COLO668 (cell line): Measurements from ENCODE around the gene ZNF789.
A peak's percentile ranks its signal among the peaks of the same experiment; 100 is the strongest.
"Not testable (repeated sequence)": the region's sequence is repeated elsewhere in the genome, so short reads cannot be mapped to it uniquely, and the experiment has no call there.

Source experiments
- DNase-seq: peaks from one replicate; lab custom pipeline; 2025; ENCODE audit not compliant: unreplicated experiment; lab: John Stamatoyannopoulos, UW

ZNF789 gene

DNA sequence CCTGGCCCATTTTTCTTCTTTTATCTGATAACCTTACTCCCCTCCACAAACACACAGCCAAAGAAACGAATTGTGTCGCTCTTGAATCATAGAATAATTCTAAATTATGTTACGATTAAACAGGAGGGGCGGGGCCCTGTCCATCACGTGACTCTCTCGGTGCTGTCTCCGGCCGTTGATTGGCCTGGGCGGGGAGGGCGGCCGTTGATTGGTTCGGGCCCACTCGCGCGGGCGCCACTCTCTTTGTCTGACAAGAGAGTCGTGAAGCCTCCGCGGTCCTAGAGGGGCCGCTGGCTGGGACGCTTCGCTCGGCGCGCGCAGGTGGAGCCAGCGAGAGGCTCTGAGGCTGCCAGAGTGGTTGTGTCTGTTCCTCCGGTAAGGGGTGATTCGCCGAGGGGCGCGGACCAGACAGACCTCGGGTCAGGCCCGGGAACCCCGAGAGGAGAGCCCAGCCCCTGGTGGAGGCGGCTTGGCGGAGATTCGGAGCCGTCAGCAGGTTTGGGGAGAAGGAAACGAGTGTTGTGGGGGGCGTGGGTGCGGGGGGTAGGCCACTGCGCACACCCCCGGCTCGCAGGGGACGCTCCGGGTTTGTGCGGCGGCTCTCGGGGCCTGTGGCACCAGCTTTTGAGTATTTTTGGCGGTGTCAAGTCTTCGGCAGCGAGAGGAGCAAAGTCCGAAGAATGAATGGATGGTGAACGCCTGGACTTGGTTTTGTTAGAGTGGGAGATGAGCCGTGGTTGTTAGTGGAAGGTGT lies at the start of gene ZNF789:
ZNF789 (plus strand) TSS at position 330 of the 754 bp plus-strand sequence. CDS start 3,567 bp downstream, outside the sequence.
- peak; percentile 98 for DNase-seq

DNA sequence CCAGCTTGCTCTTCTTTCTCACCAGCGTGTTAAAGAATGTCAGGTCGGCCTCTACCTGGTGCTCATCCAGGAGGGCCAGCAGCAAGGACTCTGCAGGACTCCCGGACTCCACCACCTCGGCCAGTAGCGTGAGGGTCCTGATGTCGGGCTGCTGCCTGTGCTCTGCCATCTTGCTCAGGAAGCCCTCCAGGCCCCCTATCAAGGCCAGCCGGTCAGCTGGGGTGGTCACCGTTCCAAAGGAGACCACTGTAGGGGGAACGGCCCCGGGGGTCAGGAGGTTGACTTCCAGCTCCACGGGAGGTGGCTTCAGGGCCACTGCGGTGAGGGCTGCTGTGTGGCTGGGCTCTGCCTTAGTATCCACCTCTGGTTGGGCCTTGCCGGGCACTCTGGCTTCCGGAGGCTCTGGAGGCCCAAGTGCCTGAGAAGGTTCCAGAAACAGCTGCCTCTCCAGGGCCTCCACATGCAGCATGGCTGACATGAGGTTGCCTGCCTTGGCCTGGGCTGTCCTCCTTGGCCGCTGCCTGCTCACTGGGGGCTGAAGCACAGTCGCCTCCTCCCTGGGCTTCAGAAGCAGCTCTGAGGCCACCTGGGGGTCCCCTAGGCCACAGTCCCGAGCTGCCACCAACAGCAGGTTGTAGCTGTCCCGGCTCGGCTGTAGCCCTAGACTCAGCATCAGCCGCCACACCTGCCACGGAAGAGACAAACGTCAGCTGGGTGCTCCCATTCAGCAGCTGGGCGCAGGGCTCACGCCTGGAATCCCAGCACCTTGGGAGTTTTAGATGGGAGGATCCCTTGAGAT lies 47.6 kb upstream of the ZNF789 start:
- no peak for DNase-seq

DNA sequence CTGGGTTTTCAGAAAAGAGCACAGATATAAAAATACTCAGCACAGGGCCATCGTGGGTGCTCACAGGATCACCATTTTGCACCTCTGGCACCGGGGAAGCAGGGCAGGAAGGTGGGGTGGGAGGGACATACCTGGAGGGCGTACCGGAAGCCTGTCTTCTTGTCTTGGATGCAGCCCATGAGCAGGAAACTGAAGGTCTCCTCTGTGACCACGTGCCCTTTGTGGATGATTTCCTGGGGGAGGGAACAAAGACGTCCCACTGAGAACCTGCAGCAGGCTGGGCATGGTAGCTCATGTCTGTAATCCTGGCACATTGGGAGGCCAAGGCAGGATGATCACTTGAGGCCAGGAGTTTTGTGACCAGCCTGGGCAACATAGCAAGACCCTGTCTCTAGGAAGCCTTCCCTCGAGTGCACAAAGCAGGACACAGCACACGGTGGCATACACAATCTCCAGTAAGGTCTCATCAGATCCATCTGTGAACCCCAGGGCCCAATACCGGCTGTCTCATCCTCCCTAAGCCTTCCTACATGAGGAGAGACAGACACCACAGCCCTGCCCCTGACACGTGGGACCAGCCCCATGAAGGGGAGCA lies 43.6 kb upstream of the ZNF789 start:
- no peak for DNase-seq

DNA sequence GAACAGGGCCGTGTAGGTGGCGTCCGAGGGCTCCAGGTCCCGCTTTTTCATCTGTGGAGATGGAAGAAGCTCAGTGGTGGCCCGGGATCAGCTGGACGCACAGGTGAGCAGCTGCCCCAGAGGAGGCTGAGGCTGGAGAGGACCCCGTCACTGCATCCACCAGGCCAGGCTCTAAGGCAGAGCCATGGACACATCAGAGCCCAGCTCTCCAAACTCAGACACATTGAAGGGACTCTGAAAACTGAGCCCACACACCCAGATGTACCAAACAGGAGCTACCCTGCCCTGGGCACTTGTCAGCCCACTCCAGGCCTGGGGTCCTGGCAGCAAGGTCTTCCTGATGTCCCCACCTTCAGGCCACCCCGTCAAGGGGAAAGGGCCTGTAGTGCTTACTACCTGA lies 42.9 kb upstream of the ZNF789 start:
- no peak for DNase-seq

DNA sequence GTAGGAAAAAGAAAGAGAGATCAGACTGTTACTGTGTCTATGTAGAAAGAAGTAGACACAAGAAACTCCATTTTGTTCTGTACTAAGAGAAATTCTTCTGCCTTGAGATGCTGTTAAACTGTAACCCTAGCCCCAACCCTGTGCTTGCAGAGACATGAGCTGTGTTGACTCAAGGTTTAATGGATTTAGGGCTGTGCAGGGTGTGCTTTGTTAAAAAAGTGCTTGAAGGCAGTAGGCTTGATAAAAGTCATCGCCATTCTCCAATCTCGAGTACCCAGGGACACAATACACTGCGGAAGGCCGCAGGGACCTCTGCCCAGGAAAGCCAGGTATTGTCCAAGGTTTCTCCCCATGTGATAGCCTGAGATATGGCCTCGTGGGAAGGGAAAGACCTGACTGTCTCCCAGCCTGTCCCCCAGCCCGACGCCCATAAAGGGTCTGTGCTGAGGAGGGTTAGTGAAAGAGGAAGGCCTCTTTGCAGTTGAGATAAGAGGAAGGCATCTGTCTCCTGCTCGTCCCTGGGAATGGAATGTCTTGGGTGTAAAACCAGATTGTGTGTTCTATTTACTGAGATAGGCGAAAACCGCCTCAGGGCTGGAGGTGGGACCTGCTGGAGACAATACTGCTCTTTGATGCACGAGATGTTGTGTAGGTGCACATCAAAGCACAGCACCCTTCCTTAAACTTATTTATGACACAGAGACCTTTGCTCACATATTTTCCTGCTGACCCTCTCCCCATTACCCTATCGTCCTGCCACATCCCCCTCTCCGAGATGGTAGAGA lies 40.7 kb upstream of the ZNF789 start:
- not testable (repeated sequence) for DNase-seq

DNA sequence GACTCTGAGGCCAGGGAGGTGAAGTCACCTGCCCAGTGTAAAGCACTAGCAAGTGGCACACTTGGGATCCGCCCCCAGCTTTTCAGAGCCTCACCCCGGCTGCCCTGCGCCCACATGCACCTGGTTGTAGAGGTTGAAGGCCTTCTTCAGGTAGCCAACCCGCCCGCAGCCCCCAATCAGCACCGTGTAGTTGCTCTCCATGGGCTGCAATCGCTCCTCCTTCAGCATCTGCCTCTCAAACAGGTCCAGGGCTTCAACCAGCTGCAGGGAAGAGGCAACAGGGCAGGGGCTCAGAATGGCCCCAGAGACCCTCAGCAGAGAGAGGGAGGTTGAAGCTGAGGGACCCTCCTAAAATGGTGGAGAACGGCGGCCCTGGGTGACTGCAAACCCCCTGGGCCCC lies 39.5 kb upstream of the ZNF789 start:
- DNase-seq: no peak

DNA sequence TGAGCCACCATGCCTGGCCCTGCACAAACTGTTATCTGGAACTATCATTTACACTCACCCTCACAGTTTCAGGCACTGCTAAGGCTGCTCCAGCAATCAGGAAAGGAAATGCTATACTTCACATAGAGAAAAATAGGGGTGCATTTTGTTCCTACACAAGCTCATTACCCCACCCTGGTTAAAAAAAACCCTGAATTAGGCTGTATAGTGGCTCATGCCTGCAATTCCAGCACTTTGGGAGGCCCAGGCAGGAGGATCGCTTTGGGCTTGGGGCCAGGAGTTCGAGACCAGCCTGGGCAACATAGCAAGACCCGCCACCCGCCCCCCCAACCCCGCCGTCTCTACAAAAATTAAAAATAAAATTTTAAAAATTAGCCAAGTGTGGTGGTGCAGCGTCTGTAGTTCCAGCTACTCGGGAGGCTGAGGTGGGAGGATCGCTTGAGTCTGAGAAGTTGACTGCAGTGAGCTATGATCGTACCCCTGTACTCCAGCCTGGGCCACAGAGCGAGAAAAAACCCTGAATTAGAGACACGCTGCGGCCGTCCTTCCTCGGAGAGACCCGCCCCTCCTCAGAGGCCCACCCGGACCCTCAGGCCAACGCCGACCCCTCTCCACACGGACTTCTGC lies 34.6 kb upstream of the ZNF789 start:
- DNase-seq: no peak

DNA sequence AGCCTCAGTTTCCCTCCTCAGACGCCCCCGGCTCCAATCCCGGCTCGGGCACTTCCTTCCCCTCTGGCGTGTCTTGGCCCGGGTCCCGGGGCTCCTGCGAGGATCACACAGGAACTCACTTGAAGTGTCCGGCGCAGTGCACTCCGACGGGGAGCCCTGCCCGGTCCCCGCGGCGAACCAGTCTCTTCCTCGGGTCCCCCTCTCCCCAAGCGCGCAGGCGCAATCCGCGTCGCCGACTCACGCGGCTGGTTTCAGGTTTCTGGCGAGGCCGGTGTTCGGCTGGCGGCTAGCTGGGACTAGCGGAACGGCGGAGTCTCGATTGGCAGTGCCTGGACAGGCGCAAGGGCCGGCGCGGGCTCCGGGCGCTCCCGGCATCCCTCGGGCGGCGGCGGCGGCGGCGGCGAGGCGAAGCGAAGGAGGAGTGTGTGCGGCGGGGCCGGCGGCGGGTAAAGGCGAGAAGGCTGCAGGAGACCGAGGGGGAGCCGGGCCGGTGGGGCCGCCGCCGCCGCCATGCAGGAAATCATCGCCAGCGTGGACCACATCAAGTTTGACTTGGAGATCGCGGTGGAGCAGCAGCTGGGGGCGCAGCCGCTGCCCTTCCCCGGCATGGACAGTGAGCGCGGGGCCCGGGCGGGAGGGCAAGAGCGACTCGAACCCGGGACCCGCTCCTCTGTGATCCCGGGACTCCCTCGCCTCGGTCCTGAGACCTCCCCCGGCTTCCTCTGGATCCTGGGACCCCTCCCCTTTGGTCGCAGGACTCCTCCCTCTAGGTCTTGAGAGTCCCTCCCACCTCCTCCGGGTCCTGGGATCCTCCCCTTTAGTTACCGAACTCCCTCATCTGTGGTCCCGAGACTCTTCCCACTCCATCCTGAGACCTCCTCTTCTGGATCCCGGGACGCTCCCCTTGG lies 33.9 kb upstream of the ZNF789 start, which contains the start of the genes CPSF4 and PTCD1:
CPSF4 (plus strand) TSS at position 371 of the 908 bp plus-strand sequence; CDS start at position 511, 140 bp downstream.
PTCD1 (minus strand) TSS at position 226 of the 908 bp plus-strand sequence. CDS start 3,556 bp downstream, outside the sequence.
- peak; percentile 96 for DNase-seq

DNA sequence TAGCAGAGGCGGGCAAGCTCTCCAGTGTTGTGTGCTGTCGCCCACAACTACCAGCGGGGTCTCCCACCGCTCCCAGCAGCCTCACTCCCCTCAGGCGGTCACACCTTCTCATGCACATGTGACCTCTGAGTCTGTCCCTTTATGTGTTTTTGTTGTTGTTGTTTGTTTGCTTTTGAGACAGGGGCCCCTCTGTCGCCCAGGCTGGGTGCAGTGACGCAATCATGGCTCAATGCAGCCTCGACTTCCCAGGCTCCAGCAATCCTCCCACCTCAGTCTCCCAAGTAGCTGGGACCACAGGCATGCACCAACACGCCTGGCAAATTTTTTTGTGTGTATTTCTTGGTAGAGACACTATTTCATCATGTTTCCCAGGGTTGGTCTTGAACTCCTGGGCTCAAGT lies 32.5 kb upstream of the ZNF789 start:
- DNase-seq: no peak

DNA sequence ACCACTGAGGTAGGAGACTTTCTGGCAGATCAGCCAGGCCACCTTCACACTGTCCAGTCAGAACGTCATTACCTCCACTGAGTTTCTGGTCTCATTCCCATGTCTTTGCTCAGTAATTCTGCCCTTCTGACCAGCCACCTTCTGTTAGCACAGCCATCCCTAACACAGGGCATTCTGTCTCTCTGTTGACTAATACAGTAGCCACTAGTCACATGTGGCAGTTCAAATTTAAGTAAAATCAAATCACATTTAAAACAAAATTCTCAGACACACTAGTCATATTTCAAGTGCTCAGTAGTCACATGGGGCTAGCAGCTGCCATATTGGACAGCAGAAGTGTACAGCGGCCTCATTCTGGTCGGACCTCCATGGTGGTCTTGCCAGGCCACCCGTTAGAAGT lies 26.6 kb upstream of the ZNF789 start:
- no peak for DNase-seq

DNA sequence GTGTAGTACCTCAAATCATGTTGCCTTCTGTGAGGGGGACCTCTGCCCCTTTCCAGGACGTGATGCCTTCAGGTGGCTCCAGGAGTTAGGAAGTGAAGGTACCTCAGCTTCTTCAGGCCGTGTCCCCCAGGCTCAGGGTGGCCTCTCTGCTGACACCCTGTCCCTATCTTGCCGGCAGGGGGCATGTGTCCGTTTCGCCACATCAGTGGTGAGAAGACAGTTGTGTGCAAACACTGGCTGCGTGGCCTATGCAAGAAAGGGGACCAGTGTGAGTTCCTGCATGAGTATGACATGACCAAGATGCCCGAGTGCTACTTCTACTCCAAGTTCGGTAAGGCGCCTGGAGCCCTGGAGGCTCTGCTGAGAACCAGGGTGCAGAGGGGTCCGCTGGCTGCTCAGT lies 24.7 kb upstream of the ZNF789 start:
- DNase-seq: peak; percentile 24

DNA sequence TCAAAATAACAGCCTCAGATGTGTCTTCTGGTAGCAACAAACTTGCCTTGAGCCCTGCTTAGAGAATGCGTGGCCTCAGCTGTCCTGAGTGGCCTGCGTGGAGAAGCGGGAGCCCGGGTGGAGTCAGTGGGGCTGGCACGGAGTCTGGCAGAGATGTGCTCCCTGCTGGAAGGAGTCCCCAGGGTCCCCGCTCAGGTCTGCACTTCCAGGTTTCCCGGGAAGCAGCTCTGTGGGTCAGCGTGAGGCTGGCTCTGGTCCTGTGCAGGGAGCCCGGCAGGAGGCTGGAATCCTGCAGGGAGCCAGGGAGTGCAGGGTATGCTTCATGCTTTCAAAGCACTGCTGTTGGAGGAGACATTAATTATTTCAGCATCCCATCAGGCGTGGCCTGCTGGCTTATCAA lies 23.8 kb upstream of the ZNF789 start:
- no peak for DNase-seq

DNA sequence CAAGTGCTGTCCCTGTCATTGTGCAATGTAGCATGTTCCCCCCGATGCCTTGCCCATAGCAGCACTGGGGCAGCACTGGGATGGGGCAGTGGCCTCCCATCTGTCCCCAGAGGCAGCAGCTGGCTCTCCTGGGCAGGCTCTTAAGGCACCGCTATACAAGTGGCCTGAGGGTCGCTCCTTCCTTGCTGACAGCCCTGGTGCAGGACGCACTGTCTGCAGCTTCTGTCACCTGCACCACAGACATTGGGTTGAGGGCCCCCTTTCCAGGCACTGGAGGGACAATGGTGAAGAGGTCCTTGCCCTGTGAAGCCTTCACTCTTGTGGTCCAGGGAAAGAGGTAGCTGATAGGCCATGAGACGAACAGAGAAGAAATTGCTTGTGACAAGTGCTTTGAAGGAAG lies 23.4 kb upstream of the ZNF789 start:
- no peak for DNase-seq

DNA sequence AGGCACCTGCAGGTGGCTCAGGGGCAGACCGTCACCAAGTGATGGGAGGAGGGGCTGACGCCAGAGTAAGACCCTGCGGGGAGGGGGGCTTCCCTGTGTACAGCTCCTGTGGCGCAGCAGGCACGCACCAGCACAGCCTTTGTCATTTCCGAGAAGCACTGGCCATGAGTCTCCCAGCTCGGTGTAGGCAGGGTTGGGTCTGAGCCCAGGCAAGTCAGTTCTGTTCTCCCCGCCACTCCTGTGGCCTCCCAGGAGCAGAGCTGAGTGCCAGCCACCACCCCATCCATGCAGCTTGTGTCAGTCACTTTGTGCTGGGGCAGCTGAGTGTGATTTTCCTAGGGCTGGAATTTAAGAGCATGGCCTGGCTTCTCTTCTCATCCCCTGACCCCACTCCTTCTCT lies 20.8 kb upstream of the ZNF789 start:
- DNase-seq: no peak

DNA sequence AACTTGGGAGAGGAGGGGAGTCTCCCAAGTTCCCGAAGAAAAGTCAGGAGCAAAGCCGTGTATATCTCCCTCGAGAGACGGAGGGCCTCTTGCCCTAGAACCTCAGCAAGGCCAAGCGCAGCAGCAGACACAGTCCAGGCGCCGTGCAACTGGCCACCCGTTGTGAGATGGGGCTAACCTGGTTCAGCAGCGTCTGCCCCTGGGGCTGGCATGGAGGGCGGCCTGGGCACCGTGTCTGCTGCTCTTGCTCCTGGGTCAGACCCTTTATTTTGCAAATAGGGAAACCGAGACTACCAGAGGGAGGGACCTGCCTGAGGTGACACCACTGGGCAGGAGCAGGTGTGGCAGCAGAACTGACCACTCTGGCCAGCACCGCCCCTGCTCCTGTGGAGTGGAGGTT lies 20.1 kb upstream of the ZNF789 start:
- DNase-seq: no peak

DNA sequence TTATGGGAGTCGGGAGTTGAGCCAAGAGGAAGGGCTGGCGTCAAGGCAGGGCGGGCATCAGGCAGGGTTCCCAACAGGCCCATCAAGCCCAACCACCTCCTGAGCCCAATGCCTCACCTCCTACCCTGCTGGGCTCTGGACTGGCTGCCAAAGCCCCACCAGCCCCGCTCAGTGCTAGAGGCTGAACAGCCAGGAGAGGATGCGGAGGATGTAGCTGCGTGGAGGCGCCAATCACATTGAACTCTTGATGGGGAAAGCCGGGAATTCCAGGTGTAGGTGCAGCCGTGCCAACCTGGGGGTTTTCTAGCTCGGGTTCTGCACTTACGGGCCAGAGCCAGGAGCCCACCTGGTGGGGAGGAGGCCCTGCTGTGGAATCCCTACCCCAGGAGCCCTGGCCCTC lies 19.6 kb upstream of the ZNF789 start:
- no peak for DNase-seq

DNA sequence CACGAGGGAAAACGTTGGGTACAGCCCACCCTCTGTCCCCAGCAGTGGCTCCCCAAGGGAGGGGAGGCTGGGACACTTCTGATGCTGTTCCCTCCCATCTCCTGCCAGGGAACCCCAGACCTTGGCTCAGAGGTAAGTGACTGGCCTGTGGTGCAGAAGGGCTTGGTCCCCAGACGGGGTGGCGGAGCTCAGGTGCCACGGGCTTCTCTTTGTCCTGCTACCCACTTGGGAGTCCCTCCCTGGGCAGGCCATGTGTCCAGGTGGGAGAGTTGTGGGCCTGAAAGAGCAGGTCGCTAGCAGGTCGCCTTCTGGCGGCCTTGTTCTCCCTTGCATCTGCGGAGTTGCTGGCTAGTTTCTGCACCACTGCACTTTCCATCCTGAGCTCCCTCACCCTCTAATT lies 16.8 kb upstream of the ZNF789 start:
- no peak for DNase-seq

DNA sequence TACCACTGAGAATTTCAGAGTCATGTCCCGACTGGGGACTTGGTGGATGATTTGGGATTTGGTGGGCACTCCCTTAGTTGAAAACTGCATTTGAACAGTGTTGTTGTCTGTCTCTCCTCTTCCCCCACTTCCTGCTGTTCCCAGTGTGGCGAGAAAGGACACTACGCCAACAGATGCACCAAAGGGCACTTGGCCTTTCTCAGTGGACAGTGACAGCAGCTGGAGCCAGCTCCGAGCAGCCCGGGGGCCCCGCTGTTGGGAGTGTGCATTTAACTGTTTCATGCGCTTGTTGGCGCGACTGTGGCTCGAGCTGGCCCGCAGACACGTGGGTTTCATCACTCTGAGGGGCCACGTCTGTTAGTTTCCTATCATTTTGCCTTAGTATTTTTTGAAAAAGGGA lies 16.4 kb upstream of the ZNF789 start:
- no peak for DNase-seq

DNA sequence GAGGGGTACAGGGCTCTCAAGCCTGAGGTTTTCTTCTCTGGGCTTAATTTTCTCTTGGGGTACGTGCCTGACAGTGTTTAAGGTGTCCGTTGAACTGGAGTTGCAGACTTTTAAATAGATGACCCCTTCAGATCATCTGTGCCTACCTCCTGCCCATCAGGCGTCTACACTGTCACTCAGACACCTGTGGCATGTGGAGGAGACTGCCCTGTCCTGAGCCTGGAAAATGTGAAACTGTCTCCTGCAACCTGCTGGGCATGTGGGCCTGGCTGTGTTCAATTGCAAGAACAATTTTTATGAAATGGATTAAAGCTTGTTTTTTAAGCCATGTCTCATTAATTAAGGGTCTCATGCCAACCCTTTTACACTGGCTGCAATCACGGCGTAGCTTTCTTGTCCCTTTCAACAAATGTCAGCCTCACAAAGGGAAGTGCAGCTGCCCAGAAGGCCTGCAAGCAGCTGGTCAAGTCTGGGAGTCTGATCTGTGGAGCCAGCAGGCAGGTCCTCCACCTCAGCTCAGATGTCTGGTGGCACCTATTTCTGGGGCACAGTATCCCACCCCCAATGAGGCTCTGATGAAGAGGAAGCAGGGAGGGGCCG lies 15.5 kb upstream of the ZNF789 start:
- DNase-seq: no peak
